DMS153 treated with DMSO at 0.1 percent for 48 hours (cell line): ENCODE measurements around the gene SH3BP1.

Source experiments
- DNase-seq: peaks from one replicate; lab custom pipeline; 2025; ENCODE audit not compliant: unreplicated experiment; lab: John Stamatoyannopoulos, UW

SH3BP1 gene

GRCh38 chr22:37704645-37705044 lies 65.2 kb downstream of the SH3BP1 start:
- DNase-seq: no peak

- no peak for DNase-seq
Measured at GRCh38 chr22:37705205-37705604, 65.7 kb downstream of the SH3BP1 start.
